Measurements from ENCODE around the gene ITGA2.

- no peak for TF ChIP-seq CTCF (IDR thresholded peaks at IDR 0.05; ENCODE audit: insufficient read depth, low read length)
- TF ChIP-seq POLR2AphosphoS5 (IDR thresholded peaks at IDR 0.05; ENCODE audit: low read depth), result no peak
- TF ChIP-seq GABPA (IDR thresholded peaks at IDR 0.05; ENCODE audit: low read depth), result no peak
- TF ChIP-seq REST (IDR thresholded peaks at IDR 0.05; ENCODE audit: insufficient replicate concordance, low read depth), result no peak
- TF ChIP-seq SPI1 (IDR thresholded peaks at IDR 0.05; ENCODE audit: borderline replicate concordance, low read depth), result no peak
Observed at GRCh38 chr5:52996979-52997378, 7.8 kb downstream of the ITGA2 start.
